ENCODE results near the gene GPR158.

Gene GPR158

GRCh38 chr10:25582961-25583360, 408.2 kb downstream of the GPR158 start:
- no peak for DNase-seq (ENCODE audit: low read depth)

DNA sequence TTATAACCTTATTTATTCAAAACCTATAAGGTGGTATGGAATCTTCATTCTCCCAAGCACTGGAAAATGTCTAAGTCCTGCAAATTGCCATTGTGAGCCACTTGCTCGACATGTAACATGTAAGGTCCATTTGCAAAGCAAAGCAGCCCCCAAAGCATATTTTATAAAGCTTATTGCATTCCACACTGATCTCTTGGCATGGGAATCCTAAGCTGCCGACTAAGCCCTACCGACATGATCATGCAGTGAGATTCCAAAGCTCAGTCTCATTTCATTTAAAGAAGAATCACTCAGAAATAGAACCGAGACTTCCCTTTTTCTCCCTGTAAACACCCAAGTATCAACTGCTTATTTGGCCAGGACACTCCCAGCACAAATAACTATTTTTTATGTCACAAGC, 425.9 kb downstream of the GPR158 start:
- no peak for DNase-seq (ENCODE audit: low read depth)

- DNase-seq (ENCODE audit: low read depth), result no peak
These were observed 429.8 kb downstream of the GPR158 start for GRCh38 chr10:25604591-25604990.

GRCh38 chr10:25614652-25615051, 439.9 kb downstream of the GPR158 start:
- no peak for DNase-seq (ENCODE audit: low read depth)

- DNase-seq (ENCODE audit: low read depth), result no peak
These were observed 441.1 kb downstream of the GPR158 start for GRCh38 chr10:25615926-25616325.

DNA sequence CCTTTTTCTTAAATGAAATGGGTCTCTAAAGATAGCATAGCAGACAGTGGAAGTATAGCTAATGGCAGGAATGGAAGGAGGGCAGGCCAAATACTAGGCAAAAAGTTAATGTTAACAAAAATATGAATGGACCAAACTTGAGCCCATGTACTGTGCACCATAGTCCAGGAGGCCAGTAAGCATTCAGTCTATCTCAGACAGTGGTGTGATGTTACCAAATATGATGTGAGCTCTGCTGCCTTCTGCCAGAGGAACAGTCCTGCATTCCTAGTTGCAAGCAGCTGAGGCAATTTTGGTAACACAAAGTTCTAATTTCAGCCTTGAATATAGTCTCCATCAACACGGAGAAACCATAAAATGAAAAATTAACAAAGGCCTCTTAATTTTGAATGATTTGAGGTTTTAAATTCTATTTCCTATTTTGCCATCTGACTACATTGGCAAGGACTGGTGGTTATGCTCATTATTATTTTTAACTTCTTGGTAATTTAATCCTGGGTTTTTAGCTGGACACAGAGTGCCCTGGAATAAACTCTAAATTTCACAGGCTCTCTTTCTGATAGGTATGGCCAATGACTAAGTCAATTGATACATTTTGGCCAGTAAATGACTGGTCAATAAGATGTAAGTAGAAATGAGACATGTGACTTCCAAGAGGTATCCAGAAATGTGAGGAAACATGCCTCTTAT, 442.2 kb downstream of the GPR158 start:
- DNase-seq (ENCODE audit: low read depth), result no peak

GRCh38 chr10:25627606-25628005, 452.8 kb downstream of the GPR158 start:
- no peak for DNase-seq (ENCODE audit: low read depth)

DNA sequence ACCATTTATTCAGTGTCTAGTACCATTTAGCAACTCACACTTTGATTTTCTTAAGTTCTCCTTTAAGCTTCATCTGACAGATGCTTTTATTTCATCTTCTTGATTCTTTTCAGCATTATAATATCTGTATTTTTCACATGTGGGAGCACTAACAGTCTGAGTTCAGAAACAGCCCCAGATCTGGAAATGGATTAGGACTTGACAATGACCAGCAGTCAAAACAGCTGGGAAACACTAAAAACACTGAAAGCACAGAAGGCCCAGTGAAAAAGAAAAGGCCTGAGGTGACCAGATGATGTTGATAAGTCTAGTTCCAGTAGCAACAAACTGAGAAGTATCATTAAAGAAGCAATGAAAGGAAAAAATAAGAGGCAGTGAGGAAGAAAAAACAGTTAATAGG, 454.5 kb downstream of the GPR158 start:
- DNase-seq (ENCODE audit: low read depth), result no peak

GRCh38 chr10:25631471-25631870, 456.7 kb downstream of the GPR158 start:
- no peak for DNase-seq (ENCODE audit: low read depth)

- no peak for DNase-seq (ENCODE audit: low read depth)
These were observed 458.0 kb downstream of the GPR158 start for GRCh38 chr10:25632802-25633201.

GRCh38 chr10:25633542-25633941, 458.7 kb downstream of the GPR158 start:
- no peak for DNase-seq (ENCODE audit: low read depth)

- no peak for DNase-seq (ENCODE audit: low read depth)
These were observed 464.8 kb downstream of the GPR158 start for GRCh38 chr10:25639646-25640045.

DNA sequence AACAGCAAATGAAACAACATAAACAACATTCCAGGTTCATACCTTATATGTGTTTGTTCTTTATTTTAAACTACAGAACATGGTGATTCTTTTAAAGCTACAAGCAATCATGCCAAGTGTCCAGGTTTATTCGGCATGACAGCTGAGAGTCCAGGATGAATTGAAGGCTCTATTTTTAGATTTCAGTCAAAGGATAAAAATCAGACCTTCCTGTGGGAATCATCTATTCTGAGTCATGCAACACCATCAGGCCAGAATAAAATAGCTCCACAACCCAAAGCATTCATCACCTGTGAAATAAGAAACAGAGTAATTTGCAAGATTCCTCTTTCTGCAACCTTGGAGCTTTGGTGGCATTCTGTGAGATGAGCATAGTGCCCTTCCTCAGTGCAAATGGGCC, 466.8 kb downstream of the GPR158 start:
- DNase-seq (ENCODE audit: low read depth), result no peak

DNA sequence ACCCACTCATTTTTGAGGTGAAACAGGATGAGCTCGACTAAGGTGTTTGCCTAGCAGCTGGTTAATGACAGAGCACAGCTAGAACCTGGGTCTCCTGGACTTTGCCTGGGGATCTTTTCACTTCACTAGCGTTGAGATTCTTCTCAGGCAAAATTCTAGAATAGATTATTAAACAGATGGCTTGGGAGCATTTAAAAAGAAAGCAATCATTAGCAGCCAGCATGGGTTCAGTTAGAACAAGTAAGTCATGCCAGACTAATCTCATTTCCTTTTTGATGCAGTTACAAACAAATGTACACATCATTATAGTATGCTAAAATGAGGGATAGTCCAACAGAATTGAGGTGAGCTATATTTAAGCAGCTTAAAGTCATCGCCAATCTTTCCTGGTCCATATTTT, 467.9 kb downstream of the GPR158 start:
- DNase-seq (ENCODE audit: low read depth), result no peak

DNA sequence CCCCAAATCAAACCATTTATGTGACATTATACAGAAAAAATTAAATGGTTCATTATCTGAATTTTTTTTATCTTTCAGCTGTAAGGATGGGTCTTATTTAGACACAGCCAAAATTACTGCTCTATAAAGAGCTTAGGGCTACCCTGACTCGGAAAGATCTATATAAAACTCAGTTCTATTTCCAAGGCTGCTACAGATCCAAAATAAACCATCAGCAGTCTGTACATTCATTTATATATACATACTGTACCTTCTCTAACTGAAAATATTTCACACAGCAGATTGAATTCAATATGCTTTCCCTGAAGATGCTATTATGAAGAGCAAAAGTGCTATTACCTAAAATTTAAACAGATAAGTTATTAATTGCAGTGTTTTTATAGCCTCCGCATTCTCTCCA, 471.6 kb downstream of the GPR158 start:
- DNase-seq (ENCODE audit: low read depth), result no peak

DNA sequence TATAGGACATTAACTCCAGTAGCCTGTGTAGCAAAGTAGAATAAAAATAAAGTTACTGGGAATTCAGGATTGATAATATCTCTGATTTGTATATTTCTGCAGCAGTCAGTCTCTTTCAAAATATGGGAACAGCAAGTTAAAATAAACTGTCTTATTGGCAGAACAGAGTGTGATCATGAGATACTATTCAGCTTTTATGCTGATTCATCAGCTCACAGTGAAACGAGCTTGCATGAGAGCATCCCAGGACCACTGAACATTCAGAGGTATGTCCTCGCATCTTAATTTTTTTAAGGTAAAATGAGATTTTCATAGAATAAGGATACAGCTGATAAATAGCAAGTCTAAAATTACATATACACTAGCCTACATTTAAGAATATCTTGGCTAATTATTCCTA, 476.7 kb downstream of the GPR158 start:
- no peak for DNase-seq (ENCODE audit: low read depth)
